Endodermal cell (in vitro differentiated cells): ENCODE measurements around the gene WAS. TPM values are rescaled to one million over a fixed set of nuclear protein-coding genes. Genes with fewer than 3 reads are reported as not detected.

Source experiments
- DNase-seq: peaks from one replicate; pipeline ENCODE4 v3.0.0-alpha.2; 2017
- H3K27ac ChIP-seq: 2 replicates; pipeline ENCODE4 v1.5.1; 2013; ENCODE audit warnings: mild to moderate bottlenecking, low read depth, low read length, moderate library complexity
- H3K27me3 ChIP-seq: 2 replicates; pipeline ENCODE4 v1.6.1; 2013; ENCODE audit warnings: mild to moderate bottlenecking, low read length, moderate library complexity; ENCODE audit not compliant: insufficient read depth, control insufficient read depth, poor library complexity, severe bottlenecking
- H3K36me3 ChIP-seq: 2 replicates; pipeline ENCODE4 v1.7.0; 2013; ENCODE audit warnings: mild to moderate bottlenecking, low read length, moderate library complexity; ENCODE audit not compliant: control insufficient read depth, insufficient read depth
- H3K4me1 ChIP-seq: one replicate; pipeline ENCODE4 v1.7.0; 2013; ENCODE audit warnings: low read length; ENCODE audit not compliant: control insufficient read depth, insufficient read depth
- H3K4me3 ChIP-seq: 2 replicates; pipeline ENCODE4 v1.5.1; 2013; ENCODE audit warnings: mild to moderate bottlenecking, low read length, moderate library complexity
- H3K9ac ChIP-seq: 2 replicates; pipeline ENCODE4 v1.6.1; 2013; ENCODE audit warnings: mild to moderate bottlenecking, low read length, moderate library complexity; ENCODE audit not compliant: poor library complexity, severe bottlenecking; ENCODE audit errors: extremely low read depth
- H3K9me3 ChIP-seq: 2 replicates; pipeline ENCODE4 v1.6.1; 2013; ENCODE audit warnings: mild to moderate bottlenecking, low read length, moderate library complexity; ENCODE audit not compliant: control insufficient read depth
- H3K27ac Mint-ChIP-seq: 2 replicates; pipeline ENCODE4 v1.8.0; 2020; ENCODE audit warnings: mixed read lengths
- H3K27me3 Mint-ChIP-seq: 2 replicates; pipeline ENCODE4 v1.8.0; 2021; ENCODE audit warnings: mild to moderate bottlenecking, mixed read lengths; ENCODE audit not compliant: insufficient read depth
- H3K36me3 Mint-ChIP-seq: 2 replicates; pipeline ENCODE4 v1.8.0; 2020; ENCODE audit warnings: low read depth, mixed read lengths
- H3K4me1 Mint-ChIP-seq: 2 replicates; pipeline ENCODE4 v1.8.0; 2020; ENCODE audit warnings: mixed read lengths
- H3K4me3 Mint-ChIP-seq: 2 replicates; pipeline ENCODE4 v1.8.0; 2020; ENCODE audit warnings: mild to moderate bottlenecking, moderate library complexity, mixed read lengths
- H3K9me3 Mint-ChIP-seq: 2 replicates; pipeline ENCODE4 v1.8.0; 2020; ENCODE audit warnings: mild to moderate bottlenecking, mixed read lengths
- CTCF ChIP-seq: fragments of 200-600 bp; sonication (generic); conservative IDR thresholded peaks from 2 replicates; pipeline ENCODE4 v1.5.0; 2021; ENCODE audit warnings: antibody characterized with exemption, mild to moderate bottlenecking
- WGBS, 2 experiments: methylation state at CpG; one replicate each; pipeline versions ENCODE4 v1.1.5 to v1.1.7; 2013; ENCODE audit warnings: missing lambda C conversion rate in 2 of 2, mixed read lengths in 1 of 2; ENCODE audit not compliant: insufficient coverage in 1 of 2, insufficient read length in 1 of 2; 5-methylcytosine and 5-hydroxymethylcytosine counted together
- total RNA-seq, 2 donors: library from RNA; stranded (reverse); fragmentation: NEBNext Ultra II Directional in 1 of 2; extraction: Animal tissue kit (Norgen Biotek cat#: 25700) in 1 of 2; gene quantifications; 2 replicates in 1 of 2; 3 replicates in 1 of 2; pipeline ENCODE4 v1.2.1, GENCODE V29; 2021

Gene WAS
- total RNA-seq, 2 donors from 2014 or later: 0.51 to 0.84 TPM

- Mint-ChIP-seq H3K9me3 (peaks cover 69% of the 10 kb centered on the region), H3K27me3 (peaks cover 1% of the 10 kb centered on the region), H3K4me3 (peak within 1 kb of the TSS; percentile 75), H3K4me1 (peaks cover 17% of the 10 kb centered on the region), H3K27ac (peak within 1 kb of the TSS; percentile 70), H3K36me3 (peaks cover 13% of the 10 kb centered on the region)
- Histone ChIP-seq H3K4me1 (no peaks in the 10 kb centered on the region), H3K9me3 (no peaks in the 10 kb centered on the region), H3K4me3 (peak within 1 kb of the TSS; percentile 86), H3K36me3 (peaks cover 16% of the 10 kb centered on the region), H3K27me3 (no peaks in the 10 kb centered on the region), H3K9ac (peak within 1 kb of the TSS; percentile 49), H3K27ac (peak within 1 kb of the TSS; percentile 85)
- 0% methylated on average over 66 of the region's 66 CpGs; no CpG with 5 or more reads in 1 of the 2 experiments for WGBS, 2 experiments
- TF ChIP-seq CTCF: no peak
- DNase-seq: peak; percentile 92
Observed at GRCh38 chrX:48696301-48696908, 12.8 kb downstream of the WAS start, which contains the start of gene SUV39H1. SUV39H1 (plus strand) TSS chrX:48696734; CDS start chrX:48696785, 51 bp downstream.

- Histone ChIP-seq H3K9me3 (no peaks in the 10 kb centered on the region), H3K4me1 (no peaks in the 10 kb centered on the region), H3K27ac (peak overlapping the region; percentile 84), H3K36me3 (peaks cover 16% of the 10 kb centered on the region), H3K4me3 (peak overlapping the region; percentile 86), H3K9ac (peak overlapping the region; percentile 47), H3K27me3 (no peaks in the 10 kb centered on the region)
- Mint-ChIP-seq H3K4me3 (peak overlapping the region; percentile 75), H3K4me1 (peaks cover 17% of the 10 kb centered on the region), H3K27ac (peak overlapping the region; percentile 70), H3K9me3 (peaks cover 69% of the 10 kb centered on the region), H3K27me3 (peaks cover 1% of the 10 kb centered on the region), H3K36me3 (peaks cover 13% of the 10 kb centered on the region)
- no peak for TF ChIP-seq CTCF
- DNase-seq: peak; percentile 60
- WGBS, 2 experiments: 1% methylated on average over 54 of the region's 56 CpGs; no CpG with 5 or more reads in 1 of the 2 experiments
Observed at GRCh38 chrX:48696909-48697727, 13.5 kb downstream of the WAS start.

GRCh38 chrX:48698306-48698705 lies 14.7 kb downstream of the WAS start:
- H3K27ac ChIP-seq: no peak overlapping the region
- H3K27me3 ChIP-seq: no peaks in the 10 kb centered on the region
- H3K36me3 ChIP-seq: peaks cover 19% of the 10 kb centered on the region
- H3K4me1 ChIP-seq: no peaks in the 10 kb centered on the region
- Mint-ChIP-seq H3K9me3 (peaks cover 70% of the 10 kb centered on the region), H3K36me3 (peaks cover 15% of the 10 kb centered on the region), H3K27me3 (no peaks in the 10 kb centered on the region), H3K27ac (no peak overlapping the region), H3K4me3 (peak overlapping the region; percentile 75), H3K4me1 (peaks cover 17% of the 10 kb centered on the region)
- no peak overlapping the region for H3K9ac ChIP-seq
- DNase-seq: no peak
- WGBS, 2 experiments: 74% methylated on average over 4 of the region's 5 CpGs; no CpG with 5 or more reads in 1 of the 2 experiments
- H3K9me3 ChIP-seq: no peaks in the 10 kb centered on the region
- H3K4me3 ChIP-seq: peak overlapping the region; percentile 86
- TF ChIP-seq CTCF: no peak
